Spleen (tissue), 7 donors: ENCODE data around the gene CRYZ.

Source experiments
- POLR2A ChIP-seq, 3 donors: fragments of 450-650 bp; IDR thresholded peaks; one replicate each; pipeline ENCODE4 v1.5.1; 2017; ENCODE audit warnings: antibody characterized with exemption in 3 of 3, mild to moderate bottlenecking in 1 of 3
- TF ChIP-seq, protein P1 (sequence below), 11 experiments: fragments of 200-600 bp in 7 of 11; fragments of 450-650 bp in 4 of 11; sonication (generic) in 4 of 11; IDR thresholded peaks in 8 of 11; conservative IDR thresholded peaks in 3 of 11; 1 replicate in 7 of 11; 2 replicates in 4 of 11; pipeline versions ENCODE4 v1.4.0 to v1.8.0; 2016 to 2021; ENCODE audit warnings: antibody characterized with exemption in 11 of 11, inconsistent platforms in 4 of 11, mild to moderate bottlenecking in 1 of 11
- donor health status: DM: no; HTN: no; CAD: no; lungs with moderate emphysema.
- donor health status: DM: no; HTN: no; CAD: no.
- donor health status: DM: no; HTN: no; CAD: no.

DNA sequence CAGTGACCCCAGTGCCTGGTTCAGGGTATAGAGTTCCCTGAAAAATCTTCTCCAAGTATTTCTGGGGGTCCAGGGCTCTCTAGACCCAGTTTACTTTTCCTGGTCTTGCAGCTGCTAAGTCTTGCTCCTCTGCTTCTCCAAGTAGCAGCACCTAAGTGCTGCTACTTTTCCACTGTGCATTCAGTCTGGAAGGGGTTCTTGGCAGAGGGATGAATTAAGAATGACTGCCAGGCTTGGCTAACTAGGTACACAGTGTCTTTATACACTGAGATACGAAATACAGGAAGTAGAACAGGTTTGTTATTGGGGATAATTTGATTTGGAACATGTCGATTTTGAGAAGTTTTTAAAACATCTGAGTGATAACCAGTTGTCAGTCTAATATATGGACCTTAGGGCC lies 35.0 kb downstream of the CRYZ start:
- TF ChIP-seq, protein P1, sequence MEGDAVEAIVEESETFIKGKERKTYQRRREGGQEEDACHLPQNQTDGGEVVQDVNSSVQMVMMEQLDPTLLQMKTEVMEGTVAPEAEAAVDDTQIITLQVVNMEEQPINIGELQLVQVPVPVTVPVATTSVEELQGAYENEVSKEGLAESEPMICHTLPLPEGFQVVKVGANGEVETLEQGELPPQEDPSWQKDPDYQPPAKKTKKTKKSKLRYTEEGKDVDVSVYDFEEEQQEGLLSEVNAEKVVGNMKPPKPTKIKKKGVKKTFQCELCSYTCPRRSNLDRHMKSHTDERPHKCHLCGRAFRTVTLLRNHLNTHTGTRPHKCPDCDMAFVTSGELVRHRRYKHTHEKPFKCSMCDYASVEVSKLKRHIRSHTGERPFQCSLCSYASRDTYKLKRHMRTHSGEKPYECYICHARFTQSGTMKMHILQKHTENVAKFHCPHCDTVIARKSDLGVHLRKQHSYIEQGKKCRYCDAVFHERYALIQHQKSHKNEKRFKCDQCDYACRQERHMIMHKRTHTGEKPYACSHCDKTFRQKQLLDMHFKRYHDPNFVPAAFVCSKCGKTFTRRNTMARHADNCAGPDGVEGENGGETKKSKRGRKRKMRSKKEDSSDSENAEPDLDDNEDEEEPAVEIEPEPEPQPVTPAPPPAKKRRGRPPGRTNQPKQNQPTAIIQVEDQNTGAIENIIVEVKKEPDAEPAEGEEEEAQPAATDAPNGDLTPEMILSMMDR (IDR thresholded peaks at IDR 0.05 in 8 of 11, conservative IDR thresholded peaks at IDR 0.05 in 3 of 11): no peak
- no peak for TF ChIP-seq POLR2A (IDR thresholded peaks at IDR 0.05)
